Endodermal cell (in vitro differentiated cells): ENCODE data around the gene GRIN2C. TPM values are rescaled to one million over a fixed set of nuclear protein-coding genes. Genes with fewer than 3 reads are reported as not detected.

Experiments used
- DNase-seq: peaks from one replicate; pipeline ENCODE4 v3.0.0-alpha.2; 2017
- H3K27ac ChIP-seq: 2 replicates; pipeline ENCODE4 v1.5.1; 2013; ENCODE audit warnings: mild to moderate bottlenecking, low read depth, low read length, moderate library complexity
- H3K27me3 ChIP-seq: 2 replicates; pipeline ENCODE4 v1.6.1; 2013; ENCODE audit warnings: mild to moderate bottlenecking, low read length, moderate library complexity; ENCODE audit not compliant: insufficient read depth, control insufficient read depth, poor library complexity, severe bottlenecking
- H3K36me3 ChIP-seq: 2 replicates; pipeline ENCODE4 v1.7.0; 2013; ENCODE audit warnings: mild to moderate bottlenecking, low read length, moderate library complexity; ENCODE audit not compliant: control insufficient read depth, insufficient read depth
- H3K4me1 ChIP-seq: one replicate; pipeline ENCODE4 v1.7.0; 2013; ENCODE audit warnings: low read length; ENCODE audit not compliant: control insufficient read depth, insufficient read depth
- H3K4me3 ChIP-seq: 2 replicates; pipeline ENCODE4 v1.5.1; 2013; ENCODE audit warnings: mild to moderate bottlenecking, low read length, moderate library complexity
- H3K9ac ChIP-seq: 2 replicates; pipeline ENCODE4 v1.6.1; 2013; ENCODE audit warnings: mild to moderate bottlenecking, low read length, moderate library complexity; ENCODE audit not compliant: poor library complexity, severe bottlenecking; ENCODE audit errors: extremely low read depth
- H3K9me3 ChIP-seq: 2 replicates; pipeline ENCODE4 v1.6.1; 2013; ENCODE audit warnings: mild to moderate bottlenecking, low read length, moderate library complexity; ENCODE audit not compliant: control insufficient read depth
- H3K27ac Mint-ChIP-seq: 2 replicates; pipeline ENCODE4 v1.8.0; 2020; ENCODE audit warnings: mixed read lengths
- H3K27me3 Mint-ChIP-seq: 2 replicates; pipeline ENCODE4 v1.8.0; 2021; ENCODE audit warnings: mild to moderate bottlenecking, mixed read lengths; ENCODE audit not compliant: insufficient read depth
- H3K36me3 Mint-ChIP-seq: 2 replicates; pipeline ENCODE4 v1.8.0; 2020; ENCODE audit warnings: low read depth, mixed read lengths
- H3K4me1 Mint-ChIP-seq: 2 replicates; pipeline ENCODE4 v1.8.0; 2020; ENCODE audit warnings: mixed read lengths
- H3K4me3 Mint-ChIP-seq: 2 replicates; pipeline ENCODE4 v1.8.0; 2020; ENCODE audit warnings: mild to moderate bottlenecking, moderate library complexity, mixed read lengths
- H3K9me3 Mint-ChIP-seq: 2 replicates; pipeline ENCODE4 v1.8.0; 2020; ENCODE audit warnings: mild to moderate bottlenecking, mixed read lengths
- CTCF ChIP-seq: fragments of 200-600 bp; sonication (generic); conservative IDR thresholded peaks from 2 replicates; pipeline ENCODE4 v1.5.0; 2021; ENCODE audit warnings: antibody characterized with exemption, mild to moderate bottlenecking
- WGBS, 2 experiments: methylation state at CpG; one replicate each; pipeline versions ENCODE4 v1.1.5 to v1.1.7; 2013; ENCODE audit warnings: missing lambda C conversion rate in 2 of 2, mixed read lengths in 1 of 2; ENCODE audit not compliant: insufficient coverage in 1 of 2, insufficient read length in 1 of 2; 5-methylcytosine and 5-hydroxymethylcytosine counted together
- total RNA-seq, 2 donors: library from RNA; stranded (reverse); fragmentation: NEBNext Ultra II Directional in 1 of 2; extraction: Animal tissue kit (Norgen Biotek cat#: 25700) in 1 of 2; gene quantifications; 2 replicates in 1 of 2; 3 replicates in 1 of 2; pipeline ENCODE4 v1.2.1, GENCODE V29; 2021

GRIN2C gene
- total RNA-seq, 2 donors from 2014 or later, result 0.24 to 0.31 TPM

DNA sequence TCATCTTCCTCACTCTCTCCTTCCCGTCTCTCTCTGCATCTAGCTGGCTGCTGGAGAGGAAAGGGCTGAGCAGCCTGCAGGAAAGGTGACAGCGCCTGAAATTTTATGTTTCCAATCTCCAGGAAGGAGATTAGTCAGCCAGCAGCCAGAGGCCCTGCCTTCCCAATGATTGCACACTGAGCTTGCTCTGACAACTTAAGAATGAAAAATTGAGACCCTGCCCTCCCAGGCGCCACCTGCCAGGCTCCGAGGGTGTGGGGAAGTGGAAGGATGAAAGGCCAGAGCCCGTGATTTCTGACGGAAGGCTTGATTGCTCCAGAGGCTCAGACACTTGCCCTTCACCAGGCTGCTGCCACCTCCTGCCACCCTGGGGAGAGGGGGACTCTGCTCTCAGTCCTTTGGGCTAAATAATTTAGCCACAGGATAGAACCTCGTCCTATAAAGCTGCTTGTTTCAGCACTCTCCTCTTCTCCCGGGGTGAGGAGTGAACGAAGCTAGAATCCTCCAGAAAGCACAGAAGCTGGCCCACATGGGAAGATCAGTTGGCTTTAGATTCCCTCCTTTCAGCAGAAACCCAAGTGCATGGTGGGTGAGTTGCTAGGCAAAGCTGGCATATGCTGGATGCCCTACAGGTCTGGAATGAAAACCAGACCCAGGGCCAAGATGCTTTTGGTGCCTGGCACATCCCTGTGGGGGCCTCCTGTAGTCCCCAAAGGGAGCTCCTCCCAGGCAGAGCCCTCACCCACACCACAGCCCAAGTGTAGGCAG, 33.5 kb downstream of the GRIN2C start:
- H3K4me1 Mint-ChIP-seq, result no peaks in the 10 kb centered on the region

GRCh38 chr17:74824961-74825627, 34.6 kb downstream of the GRIN2C start:
- H3K4me1 Mint-ChIP-seq, result no peaks in the 10 kb centered on the region
- no peaks in the 10 kb centered on the region for H3K27me3 Mint-ChIP-seq
- Histone ChIP-seq H3K9ac (no peak overlapping the region), H3K4me1 (no peaks in the 10 kb centered on the region), H3K9me3 (no peaks in the 10 kb centered on the region), H3K36me3 (peaks cover 5% of the 10 kb centered on the region), H3K27me3 (no peaks in the 10 kb centered on the region), H3K27ac (peak overlapping the region; percentile 24), H3K4me3 (no peak overlapping the region)
- DNase-seq, result no peak
- WGBS, 2 experiments, result 90 to 92% methylated on average over 5 to 11 of the region's 11 CpGs
- H3K4me3 Mint-ChIP-seq, result no peak overlapping the region
- no peaks in the 10 kb centered on the region for H3K9me3 Mint-ChIP-seq
- no peak overlapping the region for H3K27ac Mint-ChIP-seq
- no peak for TF ChIP-seq CTCF
- peaks cover 17% of the 10 kb centered on the region for H3K36me3 Mint-ChIP-seq

More for the DNA sequence above, 33.5 kb downstream of the GRIN2C start:
- Mint-ChIP-seq H3K27ac (no peak overlapping the region), H3K4me3 (no peak overlapping the region), H3K36me3 (peaks cover 24% of the 10 kb centered on the region), H3K27me3 (no peaks in the 10 kb centered on the region), H3K9me3 (no peaks in the 10 kb centered on the region)
- Histone ChIP-seq H3K27me3 (no peaks in the 10 kb centered on the region), H3K4me3 (no peak overlapping the region), H3K36me3 (peaks cover 5% of the 10 kb centered on the region), H3K9ac (no peak overlapping the region), H3K4me1 (no peaks in the 10 kb centered on the region), H3K9me3 (no peaks in the 10 kb centered on the region), H3K27ac (peak overlapping the region; percentile 24)
- no peak for DNase-seq
- WGBS, 2 experiments, result 90 to 100% methylated on average over 8 to 9 of the region's 9 CpGs
- no peak for TF ChIP-seq CTCF

GRCh38 chr17:74822939-74823367, 36.7 kb downstream of the GRIN2C start:
- Histone ChIP-seq H3K36me3 (peaks cover 9% of the 10 kb centered on the region), H3K9me3 (no peaks in the 10 kb centered on the region), H3K27ac (peak overlapping the region; percentile 66), H3K9ac (no peak overlapping the region), H3K4me3 (no peak overlapping the region), H3K27me3 (no peaks in the 10 kb centered on the region), H3K4me1 (peaks cover 2% of the 10 kb centered on the region)
- TF ChIP-seq CTCF, result no peak
- no peak overlapping the region for H3K27ac Mint-ChIP-seq
- no peaks in the 10 kb centered on the region for H3K9me3 Mint-ChIP-seq
- H3K4me3 Mint-ChIP-seq, result no peak overlapping the region
- H3K4me1 Mint-ChIP-seq, result no peaks in the 10 kb centered on the region
- no peak for DNase-seq
- WGBS, 2 experiments, result 84 to 90% methylated on average over 6 to 12 of the region's 12 CpGs
- peaks cover 28% of the 10 kb centered on the region for H3K36me3 Mint-ChIP-seq
- H3K27me3 Mint-ChIP-seq, result no peaks in the 10 kb centered on the region
